GM18507 (cell line): ENCODE data around the gene GART.
A peak's percentile ranks its signal among the peaks of the same experiment; 100 is the strongest.
"Not testable (repeated sequence)": the region's sequence is repeated elsewhere in the genome, so short reads cannot be mapped to it uniquely, and the experiment has no call there.

ENCODE experiments used
- DNase-seq: peaks from one replicate; pipeline ENCODE4 v3.0.0; 2011; ENCODE audit warnings: low read depth; ENCODE audit not compliant: insufficient read length; ENCODE audit errors: extremely low spot score
- FAIRE-seq: peaks from 2 replicates; lab custom pipeline; 2011; peaks lifted over from hg19 to GRCh38; lab: Jason Lieb, UNC

Gene GART

DNA sequence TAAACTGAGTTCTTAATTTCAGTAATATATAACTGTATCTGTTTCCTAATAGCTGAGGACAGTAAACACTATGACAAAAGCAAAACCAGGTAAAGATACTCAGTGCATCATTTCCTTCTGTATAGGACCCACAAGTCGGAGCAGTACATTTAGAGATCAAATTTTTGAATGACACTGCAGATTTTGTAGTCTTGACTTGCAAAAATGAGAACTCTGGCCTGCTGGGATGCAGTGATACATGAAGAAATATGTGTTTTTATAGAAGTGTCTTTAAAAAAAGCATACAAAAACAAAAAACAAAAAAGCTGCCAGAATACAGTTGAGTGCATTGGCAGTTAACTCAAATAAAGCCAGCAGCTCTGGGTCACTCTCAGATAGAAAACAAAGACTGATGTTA is 19.0 kb downstream of the GART start:
- FAIRE-seq, result no peak
- no peak for DNase-seq

DNA sequence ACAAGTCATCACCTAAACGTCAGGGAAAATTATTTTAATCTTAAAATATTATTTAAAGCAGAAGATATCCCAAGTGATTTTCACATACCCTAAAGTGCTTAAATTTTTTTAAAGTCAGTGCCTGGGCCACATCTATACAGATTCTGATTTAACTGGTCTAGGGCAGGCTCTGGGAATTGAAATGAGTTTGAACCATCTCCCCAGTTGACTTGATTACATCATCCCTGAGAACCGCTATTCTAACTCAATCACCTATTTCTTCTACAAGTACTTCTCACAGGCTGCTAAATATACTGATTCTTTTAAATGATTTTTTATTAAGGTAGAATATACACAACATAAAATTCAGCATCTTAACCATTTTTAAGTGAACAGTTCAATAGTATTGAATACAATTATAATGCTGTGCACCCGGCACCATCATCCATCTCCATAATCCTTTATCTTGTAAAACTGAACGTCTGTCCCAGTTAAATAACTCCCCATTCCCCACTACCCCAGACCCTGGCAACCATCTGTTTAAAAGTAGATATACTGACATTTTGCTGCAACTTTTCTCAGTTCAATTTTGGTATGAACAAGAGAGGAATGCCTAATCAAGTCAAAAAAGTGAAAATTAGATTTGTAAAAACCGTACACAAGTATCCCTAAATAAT is 19.5 kb downstream of the GART start:
- DNase-seq (no peak), FAIRE-seq (no peak)

DNA sequence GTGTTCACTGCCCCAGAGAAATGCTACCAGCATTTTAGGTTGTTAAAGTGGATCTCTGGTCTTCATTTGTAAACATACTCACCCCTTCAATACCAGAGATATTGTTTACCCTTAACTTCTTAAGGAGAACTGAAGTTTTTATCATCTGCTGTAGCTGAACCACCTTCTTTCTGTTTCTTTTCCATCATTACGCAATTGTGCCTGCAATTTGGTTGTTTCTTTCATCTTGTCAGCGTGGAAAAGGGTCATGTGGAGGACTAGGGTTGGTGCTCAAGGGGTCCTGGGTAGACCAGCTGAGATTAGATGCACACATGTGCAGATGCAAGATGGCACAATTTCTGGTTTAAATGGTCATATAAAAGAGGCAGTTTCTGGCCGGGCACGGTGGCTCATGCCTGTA is 23.0 kb downstream of the GART start:
- DNase-seq, result no peak
- FAIRE-seq, result no peak

DNA sequence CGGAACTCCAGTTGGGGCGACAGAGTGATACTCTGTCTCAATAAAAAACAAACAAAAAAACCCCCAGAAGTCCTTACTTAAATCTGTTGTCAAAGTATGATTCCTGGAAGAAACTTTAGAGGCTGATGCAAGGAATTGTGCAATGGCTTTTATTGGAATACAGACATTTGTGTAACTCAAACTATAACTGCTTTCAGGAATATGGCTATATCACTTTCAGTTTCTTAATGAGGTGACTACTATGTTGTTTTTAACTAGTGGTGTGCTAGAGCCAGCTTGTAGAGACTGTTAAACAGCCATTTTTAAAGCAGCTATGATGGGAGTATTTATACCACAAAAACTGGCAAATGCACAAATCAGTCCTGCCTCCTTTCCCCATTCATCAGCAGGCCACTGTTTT is 27.7 kb downstream of the GART start:
- DNase-seq, result no peak
- no peak for FAIRE-seq

DNA sequence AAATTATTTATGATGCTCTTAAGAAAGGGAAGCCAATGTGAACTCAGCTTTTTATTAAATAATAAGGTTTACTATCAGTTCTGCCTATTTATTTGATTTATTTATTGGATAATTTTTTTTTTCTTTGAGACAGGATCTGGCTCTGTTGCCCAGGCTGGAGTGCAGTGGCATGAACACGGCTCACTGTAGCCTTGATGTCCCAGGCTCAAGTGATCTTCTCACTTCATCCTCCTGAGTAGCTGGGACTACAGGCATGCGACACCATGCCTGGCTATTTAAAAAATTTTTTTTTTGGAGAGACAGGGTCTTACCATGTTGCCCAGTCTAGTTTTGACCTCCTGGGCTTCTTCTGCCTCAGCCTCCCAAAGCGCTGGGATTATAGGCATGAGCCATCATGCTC is 29.4 kb downstream of the GART start:
- DNase-seq, result no peak
- no peak for FAIRE-seq

DNA sequence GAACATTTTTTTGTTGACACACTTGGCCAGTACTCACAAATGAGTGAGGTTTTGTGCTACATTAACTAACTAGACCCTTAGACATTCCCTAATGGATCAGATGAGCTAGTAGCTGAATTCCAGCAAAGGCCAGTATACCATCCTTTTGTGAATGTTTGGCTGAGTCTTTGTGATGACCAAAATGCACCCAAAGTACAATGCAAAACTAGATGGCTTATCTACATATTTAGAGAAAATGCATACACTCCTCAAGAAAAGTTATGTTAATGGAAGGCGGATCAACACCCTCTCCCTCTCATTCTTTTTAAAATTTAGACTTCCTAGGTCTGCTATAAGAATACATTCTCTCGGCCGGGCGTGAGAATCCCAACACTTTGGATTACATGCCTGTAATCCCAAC is 30.3 kb downstream of the GART start:
- DNase-seq (no peak), FAIRE-seq (no peak)

DNA sequence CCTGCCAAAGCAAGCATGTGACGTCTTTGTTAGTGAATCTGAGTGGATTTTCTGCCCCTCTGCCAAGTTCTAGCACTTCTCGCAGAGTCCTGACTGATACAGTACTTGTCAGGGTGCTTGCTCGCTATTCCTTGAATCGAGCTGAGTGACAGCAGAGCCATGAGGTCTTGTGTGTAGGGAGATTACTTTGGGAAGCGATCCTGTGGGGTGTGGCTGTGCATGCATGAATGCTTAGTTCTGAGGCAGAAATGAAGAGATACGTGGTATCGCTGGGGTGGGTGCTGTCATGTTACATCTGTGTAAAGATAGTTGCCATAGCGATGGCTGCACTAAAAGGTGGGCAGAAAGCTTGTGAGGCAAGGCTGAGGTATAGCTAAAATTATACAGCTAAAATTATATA is 31.1 kb downstream of the GART start:
- FAIRE-seq (no peak), DNase-seq (no peak)

DNA sequence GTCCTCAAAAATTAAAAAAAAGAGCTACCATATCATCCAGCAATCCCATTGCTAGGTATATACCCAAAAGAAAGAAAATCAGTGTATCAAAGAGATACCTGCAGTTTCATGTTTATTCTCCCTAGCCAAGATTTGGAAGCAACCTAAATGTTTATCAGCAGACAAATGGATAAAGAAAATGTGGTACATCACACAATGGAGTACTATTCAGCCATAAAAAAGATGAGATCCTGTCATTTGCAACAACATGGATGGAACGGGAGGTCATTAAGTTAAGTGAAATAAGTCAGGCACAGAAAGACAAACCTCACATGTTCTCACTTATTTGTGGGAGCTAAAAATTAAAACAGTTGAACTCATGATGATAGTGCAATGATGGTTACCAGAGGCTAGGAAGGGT is 34.9 kb downstream of the GART start:
- not testable (repeated sequence) for FAIRE-seq, DNase-seq

DNA sequence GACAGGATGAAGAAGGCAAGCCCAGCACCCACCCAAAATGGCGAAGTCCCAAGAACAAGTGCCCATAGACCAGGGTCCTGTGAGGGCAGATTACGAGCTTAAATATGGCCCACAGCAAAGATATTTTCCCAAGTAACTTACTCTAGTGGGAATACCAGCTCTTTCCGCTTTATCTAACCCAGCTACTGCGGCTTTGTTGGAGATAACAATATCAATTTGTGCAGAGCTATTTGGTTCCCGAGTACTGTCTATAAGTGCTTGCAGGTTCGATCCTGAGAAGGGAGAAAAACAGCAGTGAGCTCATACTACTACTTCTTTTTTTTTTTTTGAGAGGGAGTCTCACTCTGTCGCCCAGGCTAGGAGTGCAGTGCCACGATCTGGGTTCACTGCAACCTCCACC is 36.1 kb downstream of the GART start:
- FAIRE-seq, result no peak
- DNase-seq, result no peak

DNA sequence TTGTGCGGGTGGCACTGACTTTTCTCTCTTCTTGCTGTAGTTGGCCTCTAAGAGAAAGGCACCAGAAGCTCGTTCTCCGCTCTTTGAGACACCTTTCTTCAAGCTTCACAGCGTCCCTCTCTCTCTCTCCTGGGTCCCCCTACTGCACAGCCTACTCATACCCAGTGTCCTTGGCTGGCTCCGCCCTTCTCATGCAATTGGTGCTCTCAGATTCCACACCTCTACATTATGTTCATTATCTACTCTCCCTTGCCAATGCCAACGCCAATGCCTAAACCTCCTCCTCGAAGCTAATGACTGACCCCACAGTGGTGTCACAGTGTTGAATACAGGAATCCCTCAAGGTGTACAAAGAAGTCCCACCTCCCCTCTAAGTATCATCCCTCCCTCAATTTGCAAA is 45.6 kb downstream of the GART start:
- no peak for FAIRE-seq
- no peak for DNase-seq

DNA sequence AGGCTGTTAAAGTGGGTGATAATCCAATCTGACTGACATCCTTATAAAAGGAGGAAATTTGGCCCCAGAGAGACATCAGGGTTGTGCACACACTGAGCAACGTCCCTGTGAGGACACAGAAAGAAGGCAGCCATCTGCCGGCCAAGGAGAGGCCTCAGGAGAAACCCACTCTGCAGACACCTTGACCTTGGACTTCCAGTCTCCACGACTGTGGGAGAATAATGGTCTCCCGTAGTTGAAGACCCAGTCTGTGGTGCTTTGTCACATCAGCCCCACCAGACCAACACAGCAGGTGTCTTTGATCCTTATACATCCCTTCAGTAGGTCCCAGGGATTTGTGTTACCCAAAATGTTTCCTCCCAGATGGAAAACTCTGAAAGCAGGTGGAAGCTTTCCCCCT is 46.2 kb downstream of the GART start:
- FAIRE-seq (no peak), DNase-seq (no peak)

DNA sequence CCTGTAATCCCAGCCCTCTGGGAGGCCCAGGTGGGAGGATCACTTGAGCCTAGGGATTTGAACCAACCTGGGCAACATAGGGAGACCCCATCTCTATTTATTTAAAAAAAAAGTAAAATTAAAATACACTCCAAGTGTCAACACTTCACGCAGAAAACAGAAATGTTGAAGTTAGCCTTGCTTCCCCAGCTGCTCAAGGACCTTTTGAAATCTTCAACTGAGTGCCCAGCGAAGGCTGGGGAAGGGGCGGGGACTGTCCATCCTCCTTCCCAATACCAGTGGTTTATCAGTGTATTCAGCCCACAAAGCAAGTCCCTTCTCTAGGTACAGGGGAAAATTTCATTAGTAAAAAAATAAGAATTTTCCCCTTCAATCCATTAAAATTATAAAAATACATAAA is 48.2 kb downstream of the GART start:
- DNase-seq (no peak), FAIRE-seq (no peak)

DNA sequence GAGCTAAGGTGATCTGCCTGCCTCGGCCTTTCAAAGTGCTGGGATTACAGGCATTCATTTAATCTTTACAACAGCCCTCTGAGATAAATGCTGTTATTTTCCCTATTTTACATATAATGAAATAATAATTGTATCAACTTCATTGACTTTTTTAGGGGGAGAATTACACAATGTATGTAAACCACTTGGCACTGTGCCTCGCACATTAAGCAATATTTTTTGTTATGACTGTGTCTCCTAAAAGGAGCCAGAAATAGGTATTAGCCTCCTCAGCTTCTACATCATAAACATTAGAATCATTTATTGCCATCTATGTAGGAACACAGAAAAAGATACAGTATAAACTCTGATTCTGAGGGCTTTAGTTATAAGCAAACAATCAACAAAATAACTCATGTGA is 49.3 kb downstream of the GART start:
- FAIRE-seq (no peak), DNase-seq (no peak)

DNA sequence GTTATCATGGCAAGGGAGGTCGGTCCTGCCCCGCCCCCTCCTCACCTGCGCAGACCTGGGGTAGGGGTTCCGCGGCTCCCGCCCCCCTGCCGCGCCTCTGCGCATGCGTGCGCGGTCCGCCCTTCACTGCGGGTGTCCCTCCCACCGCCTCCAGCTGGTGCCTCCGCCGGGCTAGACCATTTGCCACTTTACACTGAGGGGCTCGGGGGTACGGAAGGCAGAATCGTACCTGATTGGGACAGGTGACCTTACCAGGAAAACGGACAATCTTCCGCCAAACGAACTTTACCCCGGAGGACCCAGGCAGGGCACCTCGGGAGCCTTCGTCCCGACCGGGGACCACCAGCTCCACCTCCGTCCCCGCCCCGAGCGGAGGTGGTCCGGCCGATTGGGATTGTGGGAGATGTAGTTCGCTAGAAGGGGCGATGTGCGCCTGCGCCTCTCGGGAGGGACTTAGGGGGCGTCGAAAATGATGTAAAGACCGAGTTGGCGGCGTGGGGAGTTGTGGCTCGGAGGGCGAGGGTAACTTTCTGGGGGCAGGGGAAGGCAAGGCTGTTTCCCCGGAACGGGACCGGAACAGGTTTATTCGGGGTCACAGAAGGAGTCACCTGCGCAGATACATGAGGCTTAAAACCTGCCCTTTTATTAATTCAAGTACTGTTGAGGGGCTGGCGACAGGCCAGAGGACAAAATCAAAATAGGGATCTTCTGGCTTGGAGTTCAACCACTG is 50.4 kb downstream of the GART start, which contains the start of gene DNAJC28:
DNAJC28 (minus strand) TSS at position 344 of the 730 bp plus-strand sequence. CDS start 2,323 bp downstream, outside the sequence.
- peak; percentile 92 for FAIRE-seq
- DNase-seq, result peak; percentile 91

DNA sequence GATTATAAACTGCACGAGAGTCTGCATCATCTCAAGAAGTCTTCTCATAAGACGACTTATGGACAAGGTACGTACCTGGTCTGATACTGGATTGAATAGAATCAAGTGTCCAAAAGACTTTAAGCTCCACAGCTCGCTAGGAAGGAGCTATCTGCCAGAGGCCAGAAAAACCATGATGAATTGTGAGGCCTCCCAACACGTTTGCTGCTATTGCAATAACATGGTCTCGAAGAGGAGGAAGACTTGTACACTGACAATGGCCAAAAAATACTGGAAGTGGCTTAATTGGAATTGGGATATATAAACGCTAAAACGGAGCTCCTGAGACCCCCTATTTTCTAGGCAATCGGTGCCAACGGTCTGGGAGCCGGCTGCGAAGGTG is 50.9 kb downstream of the GART start:
- DNase-seq (no peak), FAIRE-seq (no peak)

DNA sequence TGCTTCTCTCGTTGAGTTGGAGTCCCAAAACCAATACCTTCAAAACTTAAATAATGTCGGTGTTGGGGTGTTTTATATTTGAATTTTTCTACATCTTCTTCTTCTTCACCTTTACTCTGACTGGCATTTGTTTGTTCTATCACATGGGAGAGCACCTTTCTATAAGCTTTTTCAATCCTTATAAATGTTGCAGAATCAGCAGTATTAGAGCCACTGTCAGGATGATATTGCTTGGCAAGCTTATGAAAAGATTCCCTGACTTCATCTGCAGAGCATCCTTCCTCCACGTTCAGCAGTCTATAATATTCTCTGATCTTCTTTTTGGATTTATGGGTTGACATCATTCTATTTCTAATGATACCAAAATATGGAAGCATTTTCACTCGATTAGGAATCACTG is 53.0 kb downstream of the GART start:
- DNase-seq, result no peak
- no peak for FAIRE-seq

DNA sequence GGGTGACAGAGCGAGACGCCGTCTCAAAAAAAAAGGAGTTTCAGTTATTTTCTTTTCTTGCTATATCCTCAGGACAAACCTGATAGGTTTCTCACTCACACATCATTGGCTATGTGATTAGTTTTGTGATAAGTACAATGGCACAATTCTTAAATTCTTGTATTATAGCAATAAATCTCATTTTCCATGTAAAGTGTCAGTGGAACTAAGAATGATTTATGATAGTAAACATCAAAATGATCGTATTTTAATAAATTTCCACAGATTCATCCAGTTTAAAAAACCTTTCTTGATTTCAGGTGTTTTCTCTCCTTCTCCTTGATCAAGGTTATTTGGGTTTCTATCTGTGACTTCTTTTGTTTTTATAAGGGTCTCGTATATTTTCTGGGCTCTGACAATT is 53.9 kb downstream of the GART start:
- FAIRE-seq, result no peak
- DNase-seq, result no peak

DNA sequence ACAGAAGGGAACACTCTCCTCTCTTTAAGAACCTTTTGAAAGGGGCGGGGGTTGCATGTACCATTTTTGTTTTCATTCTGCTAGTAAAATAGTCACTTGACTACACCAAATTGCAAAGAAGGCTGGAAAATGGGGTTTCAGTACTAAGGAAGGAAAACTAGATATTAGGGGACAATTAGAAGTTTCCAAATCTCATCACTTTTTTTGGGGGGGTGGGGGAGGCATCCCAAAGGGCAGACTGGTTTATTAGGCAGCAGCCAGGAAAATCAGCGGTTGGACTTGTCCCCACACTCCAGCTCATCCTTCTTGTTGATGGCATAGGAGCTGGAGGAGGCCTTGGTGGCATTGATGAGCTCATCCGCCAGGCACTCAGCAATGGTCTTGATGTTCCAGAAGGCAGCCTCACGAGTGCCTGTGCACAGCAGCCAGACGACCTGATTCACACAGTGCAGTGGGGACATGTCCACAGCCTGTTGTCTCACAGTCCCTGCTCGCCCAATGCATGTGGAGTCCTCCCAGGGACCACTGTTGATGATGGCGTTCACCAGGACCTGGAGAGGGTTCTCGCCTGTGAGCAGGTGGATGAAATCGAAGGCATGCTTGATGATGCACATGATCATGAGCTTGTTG is 60.5 kb downstream of the GART start:
- no peak for FAIRE-seq
- DNase-seq, result no peak

DNA sequence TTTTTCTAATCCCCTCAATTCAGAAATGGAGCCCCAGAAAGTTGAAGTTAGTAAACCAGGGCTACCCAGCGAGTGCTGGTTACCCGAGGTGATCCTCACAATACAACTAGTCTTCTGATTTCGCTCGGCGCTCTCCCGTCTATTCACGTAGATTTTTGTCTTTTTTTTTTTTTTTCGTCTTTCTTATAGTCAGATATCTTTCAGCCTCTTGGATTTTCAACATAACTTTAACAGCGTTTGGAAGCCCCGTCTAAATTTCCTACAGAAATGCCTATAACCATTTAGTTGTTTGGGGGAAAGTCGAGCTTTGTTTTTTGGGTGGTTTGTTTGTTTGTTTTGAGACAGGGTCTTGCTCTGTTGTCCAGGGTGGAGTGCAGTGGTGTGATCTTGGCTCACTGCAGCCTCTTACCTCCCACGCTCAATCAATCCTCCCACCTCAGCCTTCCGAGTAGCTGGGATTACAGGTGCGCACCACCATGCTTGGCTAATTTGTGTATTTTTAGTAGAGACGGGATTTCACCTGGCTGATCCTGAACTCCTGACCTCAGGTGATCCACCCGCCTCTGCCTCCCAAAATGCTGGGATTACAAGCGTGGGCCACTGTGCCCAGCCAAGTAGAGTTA is 61.3 kb downstream of the GART start:
- FAIRE-seq, result no peak

DNA sequence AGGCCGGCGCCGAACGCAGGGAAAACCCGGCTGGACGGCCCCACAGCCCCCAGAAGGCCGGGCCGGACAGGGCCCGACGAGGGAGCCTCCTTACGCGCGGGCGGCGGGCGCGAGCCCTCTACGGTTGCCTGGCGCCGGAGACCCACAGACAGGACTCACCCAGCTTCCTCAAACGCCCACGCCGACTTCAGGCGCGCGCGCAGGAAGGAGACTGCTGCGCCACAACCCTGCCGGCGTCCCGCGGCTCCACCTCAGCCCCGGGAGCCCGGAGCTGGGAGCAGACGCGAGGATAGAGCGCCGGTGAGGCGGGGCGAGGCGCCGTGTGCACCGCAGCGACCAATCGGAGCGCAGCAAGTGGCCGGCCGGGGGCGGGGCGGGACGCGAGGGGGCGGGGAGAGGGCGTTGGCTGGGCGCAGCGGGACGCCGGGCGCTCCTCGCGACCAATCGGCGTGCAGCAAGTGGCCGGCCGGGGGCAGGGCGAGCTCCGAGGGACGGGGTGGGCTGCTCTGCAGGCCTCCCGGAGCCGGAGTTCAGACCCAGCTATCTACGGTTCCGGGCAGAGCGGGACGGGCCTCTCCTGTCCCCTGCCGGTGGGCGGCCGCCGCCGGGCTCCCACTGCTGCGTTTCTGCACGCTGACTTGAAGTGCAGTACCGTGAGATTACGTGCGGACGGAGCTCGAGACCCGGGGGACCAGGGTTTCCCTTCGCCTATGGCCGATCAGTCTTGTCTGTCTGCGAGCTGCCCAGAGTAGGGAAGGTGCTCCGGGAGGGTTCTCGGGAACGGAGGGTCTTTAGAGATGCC is 62.0 kb downstream of the GART start, which contains the start of gene TMEM50B:
TMEM50B (minus strand) TSS at position 296 of the 802 bp plus-strand sequence. CDS start 11,089 bp downstream, outside the sequence.
- peak; percentile 91 for DNase-seq
- peak; percentile 94 for FAIRE-seq

More for the DNA sequence above, 61.3 kb downstream of the GART start:
- no peak for DNase-seq
